ENCODE measurements around the gene TJP2.

Gene TJP2

DNA sequence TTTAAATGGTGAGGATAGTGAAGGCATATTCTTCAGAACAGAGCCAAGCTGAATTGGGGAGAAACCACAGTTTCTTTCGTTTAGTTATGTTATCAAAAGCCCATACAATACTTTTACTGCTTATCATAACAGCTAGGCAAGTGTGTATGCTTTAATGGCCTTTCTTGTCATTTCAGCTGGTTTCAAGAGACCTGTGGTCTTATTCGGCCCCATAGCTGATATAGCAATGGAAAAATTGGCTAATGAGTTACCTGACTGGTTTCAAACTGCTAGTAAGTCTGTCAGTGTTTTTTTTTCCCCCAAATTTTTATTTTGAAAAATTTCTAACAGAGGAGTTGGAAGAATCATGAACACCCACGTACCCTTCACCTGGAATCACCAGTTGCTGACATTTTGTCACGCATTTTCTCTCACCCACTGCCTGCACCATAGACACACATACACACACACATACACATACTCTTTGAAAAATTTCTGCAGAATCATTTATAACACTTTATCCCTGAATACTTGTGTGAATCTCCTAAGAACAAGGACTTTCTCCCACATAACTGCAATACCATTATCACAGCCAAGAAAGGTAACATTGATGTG lies 63.7 kb downstream of the TJP2 start:
- DNase-seq = no peak

DNA sequence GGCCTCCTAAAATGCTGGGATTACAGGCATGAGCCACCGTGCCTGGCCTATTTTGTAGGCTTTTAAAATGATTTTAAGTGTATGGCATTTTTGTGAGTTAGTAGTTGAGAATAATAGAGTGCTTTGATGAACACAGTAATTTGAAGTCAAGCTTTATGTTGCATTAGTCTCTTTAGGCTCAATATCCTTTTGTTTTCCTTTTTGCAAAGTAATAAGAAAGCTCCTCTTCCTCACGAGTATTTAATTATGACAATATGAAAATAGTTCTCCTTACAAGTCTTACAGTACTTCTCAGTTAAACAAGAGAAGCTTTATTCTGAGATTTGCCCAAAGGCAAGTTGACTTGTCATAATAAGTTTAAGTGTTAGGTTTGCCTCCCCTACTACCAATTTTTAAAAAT lies 69.0 kb downstream of the TJP2 start:
- no peak for DNase-seq

DNA sequence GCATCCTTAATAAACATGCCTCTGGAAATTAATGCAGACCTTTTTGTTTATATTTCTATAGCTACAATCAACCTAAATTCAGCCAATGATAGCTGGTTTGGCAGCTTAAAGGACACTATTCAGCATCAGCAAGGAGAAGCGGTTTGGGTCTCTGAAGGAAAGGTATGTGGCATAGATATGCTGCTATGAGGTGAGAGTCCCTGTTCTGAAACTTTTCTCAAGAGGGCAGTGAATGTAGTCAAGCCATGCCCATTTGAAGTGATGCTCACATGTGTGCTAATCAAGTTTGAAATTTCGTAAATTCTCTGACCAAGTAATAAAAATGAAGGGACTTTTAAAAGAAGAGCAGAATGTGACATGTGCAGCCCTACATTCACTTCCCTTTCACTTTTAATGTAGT lies 72.6 kb downstream of the TJP2 start:
- DNase-seq = no peak

DNA sequence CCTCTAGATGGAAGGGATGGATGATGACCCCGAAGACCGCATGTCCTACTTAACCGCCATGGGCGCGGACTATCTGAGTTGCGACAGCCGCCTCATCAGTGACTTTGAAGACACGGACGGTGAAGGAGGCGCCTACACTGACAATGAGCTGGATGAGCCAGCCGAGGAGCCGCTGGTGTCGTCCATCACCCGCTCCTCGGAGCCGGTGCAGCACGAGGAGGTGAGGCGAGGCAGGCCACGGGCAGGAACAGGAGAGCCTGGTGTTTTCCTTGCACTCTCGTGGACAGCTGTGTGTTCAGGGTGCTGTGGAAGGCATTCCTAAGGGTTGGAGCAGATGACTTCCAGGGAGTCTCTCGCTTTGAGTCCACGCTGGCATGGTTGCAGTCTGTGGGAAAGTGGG lies 73.9 kb downstream of the TJP2 start:
- no peak for DNase-seq

DNA sequence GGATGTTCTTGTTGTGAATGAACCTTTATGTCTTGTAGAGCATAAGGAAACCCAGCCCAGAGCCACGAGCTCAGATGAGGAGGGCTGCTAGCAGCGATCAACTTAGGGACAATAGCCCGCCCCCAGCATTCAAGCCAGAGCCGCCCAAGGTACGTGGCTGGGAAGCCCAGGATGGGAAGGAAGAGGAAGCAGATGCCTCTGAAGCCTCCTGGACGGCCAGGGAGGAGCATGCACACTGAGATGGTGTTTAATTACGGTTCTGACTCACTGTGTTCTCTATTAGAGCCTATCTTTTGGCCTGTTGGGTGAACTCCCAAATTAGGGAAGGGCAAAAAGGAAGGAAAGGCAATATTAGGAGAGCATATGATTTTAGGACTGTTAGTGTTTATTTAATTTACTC lies 75.3 kb downstream of the TJP2 start:
- no peak for DNase-seq

DNA sequence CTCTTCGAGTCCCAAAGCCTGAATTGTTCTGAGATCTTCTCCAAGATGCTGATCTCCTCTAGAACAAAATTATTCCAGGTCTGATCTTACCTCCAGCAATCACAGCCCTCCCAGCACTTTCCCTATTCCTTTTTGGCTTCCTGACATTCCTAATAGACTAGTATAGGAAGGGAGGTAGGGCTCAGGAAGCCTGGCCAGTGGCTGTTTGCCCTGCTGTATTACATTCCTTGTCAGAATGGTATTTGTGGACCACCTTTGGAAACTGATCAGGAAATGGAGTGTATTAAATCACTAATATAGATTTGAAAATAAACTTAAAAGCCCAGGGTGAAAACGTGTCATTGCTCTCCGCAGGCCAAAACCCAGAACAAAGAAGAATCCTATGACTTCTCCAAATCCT lies 76.6 kb downstream of the TJP2 start:
- DNase-seq = no peak

DNA sequence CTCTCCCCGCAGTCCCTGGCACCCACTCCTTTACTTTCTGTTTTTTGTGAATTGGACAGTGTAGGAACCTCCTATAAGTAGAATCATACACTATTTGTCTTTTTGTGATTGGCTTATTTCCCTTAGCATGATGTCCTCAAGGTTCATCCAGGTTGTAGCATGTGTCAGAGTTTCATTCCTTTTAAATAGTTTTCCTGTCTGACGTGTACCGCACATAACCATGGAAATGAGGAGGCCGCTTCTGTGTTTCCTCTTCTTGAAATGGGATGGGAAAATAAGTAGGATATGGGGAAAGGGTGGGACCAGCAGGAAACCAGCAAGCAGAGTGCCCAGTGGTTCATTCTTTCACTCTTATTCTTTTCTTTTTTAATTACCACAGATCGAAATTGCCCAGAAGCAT lies 78.4 kb downstream of the TJP2 start:
- no peak for DNase-seq

DNA sequence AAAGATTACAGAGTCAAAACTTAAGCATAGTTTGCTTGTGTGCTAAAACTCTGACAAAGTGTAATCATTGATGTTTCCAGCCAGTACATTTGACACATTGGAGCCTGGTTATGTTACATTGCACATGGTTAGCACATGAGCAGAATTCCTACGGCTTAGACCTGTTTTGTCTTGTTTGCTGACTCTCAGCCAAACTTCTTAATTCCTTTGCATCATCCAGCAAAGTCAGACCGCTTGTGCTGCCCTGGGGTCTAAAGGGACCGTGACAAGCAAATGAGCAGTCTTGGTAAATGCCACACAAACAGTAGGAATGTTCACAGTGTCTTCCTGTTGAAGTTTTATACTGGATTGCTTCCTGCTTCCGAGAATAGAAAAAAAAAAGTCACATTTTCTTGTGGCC lies 79.0 kb downstream of the TJP2 start:
- no peak for DNase-seq

DNA sequence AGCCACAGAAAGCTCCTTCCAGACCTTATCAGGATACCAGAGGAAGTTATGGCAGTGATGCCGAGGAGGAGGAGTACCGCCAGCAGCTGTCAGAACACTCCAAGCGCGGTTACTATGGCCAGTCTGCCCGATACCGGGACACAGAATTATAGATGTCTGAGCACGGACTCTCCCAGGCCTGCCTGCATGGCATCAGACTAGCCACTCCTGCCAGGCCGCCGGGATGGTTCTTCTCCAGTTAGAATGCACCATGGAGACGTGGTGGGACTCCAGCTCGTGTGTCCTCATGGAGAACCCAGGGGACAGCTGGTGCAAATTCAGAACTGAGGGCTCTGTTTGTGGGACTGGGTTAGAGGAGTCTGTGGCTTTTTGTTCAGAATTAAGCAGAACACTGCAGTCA lies 80.1 kb downstream of the TJP2 start:
- DNase-seq = no peak

DNA sequence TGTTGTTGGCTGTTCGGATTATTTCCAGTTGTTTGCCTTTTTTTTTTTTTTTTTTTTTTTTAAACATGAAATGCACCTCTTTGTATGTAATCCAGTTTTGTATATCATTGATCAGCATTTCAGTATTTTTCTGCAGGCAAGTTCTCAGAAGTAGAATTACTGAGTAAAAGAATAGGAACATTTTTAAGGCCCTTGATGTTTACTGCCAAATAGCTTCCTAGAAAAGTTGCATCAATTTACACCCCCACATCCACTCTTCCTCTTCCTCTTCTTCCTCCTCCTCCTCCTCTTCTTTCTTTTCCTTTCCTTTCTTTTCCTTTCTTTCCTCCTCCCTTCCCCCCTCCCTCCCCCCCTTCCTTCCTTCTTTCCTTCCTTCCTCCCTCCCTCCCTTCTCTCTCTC lies 81.5 kb downstream of the TJP2 start:
- DNase-seq = no peak

DNA sequence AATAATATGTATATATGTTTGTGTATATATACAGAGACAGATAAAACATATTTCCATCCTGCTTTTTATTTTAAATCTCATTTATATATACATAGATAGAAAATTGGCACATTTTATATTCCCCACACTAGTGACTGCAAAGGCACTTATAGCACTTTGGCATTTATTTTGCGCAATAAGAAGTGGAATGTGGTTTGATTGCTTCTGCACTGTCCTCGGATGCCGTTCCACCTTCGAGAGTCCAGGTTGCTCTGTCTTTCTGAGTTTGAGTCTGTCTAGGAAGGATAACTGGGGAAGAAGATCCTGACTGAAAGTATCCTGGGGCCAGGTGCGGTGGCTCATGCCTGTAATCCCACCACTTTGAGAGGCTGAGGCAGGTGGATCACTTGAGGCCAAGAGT lies 84.5 kb downstream of the TJP2 start:
- no peak for DNase-seq

DNA sequence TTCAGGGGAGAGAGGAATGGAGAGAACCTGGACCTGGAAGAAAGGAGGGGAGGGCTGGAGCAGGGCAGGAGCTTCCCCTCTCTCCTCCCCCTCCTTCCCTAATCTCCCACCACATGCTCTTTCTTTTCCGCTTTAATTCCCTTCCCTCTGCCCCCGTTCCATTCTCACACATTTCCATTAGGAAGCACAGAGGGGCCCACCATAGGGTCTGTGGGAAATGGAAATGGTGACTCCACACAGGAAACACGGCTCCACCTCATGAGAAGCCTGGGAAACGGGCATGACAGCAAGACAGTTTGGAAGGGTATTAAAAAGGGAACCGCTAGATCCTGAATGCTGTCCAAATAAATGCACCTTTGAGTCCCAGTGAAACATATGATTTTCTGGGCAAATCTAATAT lies 86.1 kb downstream of the TJP2 start:
- DNase-seq = no peak

DNA sequence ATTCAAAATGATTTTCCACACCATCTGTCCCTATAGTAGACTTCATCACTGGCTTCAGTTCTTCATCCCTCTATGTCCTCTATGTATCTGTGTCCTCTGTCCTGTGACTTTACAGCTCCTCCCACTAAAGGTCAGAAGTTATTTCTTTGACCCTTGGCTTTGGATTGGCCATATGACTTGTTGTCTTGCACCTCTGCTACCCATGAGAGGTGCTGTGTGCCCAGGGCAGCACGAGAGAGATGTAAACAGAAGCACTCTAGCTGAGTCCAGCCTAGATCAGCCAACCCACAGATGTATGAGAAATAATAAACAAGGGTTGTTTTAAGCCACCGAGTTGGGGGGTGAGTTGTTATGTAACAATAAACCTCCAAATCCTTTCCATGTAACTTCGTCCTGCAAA lies 87.6 kb downstream of the TJP2 start:
- DNase-seq = no peak

DNA sequence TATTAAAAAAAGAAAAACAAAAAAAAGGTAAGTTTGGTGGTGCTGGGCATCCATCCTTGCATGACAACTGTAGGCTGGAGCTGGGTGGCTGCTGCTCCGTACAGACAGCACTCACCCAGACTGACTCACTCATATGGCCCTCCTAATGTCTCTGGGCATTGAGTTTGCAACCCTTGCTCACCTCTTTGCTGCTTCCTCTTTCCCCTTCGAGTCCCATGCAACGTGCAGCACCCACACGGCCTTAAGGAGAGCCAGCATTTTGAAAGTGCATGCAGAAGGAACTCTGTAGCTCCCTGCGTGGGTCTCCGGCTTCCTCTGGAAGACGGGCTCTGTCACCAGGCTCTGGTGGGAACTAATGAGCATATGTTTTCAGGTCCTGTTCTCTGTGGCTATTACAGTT lies 90.4 kb downstream of the TJP2 start:
- no peak for DNase-seq

DNA sequence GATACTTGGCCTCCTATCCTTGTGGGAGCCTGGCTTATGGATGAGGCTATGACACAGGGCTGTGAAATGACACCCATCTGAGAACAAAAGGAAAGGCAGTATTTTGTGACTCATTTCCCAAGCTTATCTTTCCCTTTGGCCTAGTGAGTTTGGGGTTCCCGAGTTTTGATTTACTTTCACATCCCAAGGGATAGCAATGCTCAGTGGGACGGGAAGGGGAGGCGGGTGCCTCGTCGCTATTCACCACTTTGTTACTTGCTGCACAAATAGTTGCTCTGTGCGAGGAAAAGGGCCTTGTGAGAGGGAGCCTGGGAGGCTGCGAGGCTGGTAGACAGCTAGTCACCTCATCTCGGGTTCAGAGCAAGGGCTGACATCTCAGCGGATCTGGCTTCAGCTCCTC lies 91.8 kb downstream of the TJP2 start:
- no peak for DNase-seq

DNA sequence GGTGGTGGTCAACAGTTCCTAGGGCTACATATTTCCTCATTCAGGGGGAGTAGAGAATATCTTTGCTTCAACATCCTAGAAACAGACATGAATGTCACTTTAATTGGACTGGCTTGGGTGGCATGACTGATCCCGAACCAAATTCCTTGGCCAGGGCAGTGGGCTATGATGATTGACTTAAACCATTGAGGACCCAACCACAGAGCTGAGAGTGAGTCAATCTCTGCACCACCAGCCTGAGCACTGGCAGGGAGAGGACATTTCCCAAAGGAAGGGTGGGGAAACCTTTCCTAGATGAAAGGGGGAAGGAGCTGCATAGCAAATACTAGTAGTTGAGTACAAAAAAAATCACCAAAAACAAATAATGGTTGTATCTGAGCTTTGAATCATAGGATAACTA lies 98.1 kb downstream of the TJP2 start:
- no peak for DNase-seq

DNA sequence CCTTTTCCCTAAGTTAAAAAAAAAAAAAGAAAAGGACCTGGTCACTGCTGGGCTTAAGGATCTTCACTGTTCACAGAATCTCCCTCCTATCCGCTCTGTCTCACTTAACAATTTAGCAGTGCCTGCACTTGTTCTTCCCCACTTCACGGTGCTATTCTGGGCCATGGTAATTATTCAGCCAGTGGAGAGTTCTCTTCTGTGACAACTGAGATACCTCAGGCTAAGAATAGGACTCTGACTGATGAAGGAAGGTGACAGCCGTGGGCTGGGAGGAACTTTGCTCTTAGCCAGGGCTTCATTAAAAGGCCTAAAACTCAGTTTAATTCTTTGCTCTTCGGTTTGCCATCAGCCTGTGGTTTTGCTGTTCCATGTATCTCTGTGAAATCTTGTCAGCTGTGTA lies 99.1 kb downstream of the TJP2 start:
- no peak for DNase-seq

DNA sequence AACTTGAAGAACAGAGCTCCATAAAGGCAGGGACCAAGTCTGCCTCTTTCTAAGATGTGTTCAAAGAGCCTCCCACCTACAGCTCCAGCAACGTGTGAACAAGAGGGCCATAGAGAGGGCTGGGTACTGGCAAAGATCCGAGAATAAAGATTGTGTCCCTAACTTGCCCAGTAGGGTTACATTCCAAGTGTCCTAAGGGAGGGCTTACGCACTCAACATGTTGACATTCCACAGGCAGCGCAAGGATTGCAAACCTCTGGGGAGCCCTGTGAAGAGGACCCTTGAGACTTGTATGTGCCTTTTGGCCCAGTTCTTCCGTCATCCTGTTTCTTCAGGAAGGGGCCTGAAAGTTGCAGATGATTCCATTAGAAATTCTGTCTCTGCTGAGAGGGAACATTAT lies 102.7 kb downstream of the TJP2 start:
- DNase-seq = no peak

DNA sequence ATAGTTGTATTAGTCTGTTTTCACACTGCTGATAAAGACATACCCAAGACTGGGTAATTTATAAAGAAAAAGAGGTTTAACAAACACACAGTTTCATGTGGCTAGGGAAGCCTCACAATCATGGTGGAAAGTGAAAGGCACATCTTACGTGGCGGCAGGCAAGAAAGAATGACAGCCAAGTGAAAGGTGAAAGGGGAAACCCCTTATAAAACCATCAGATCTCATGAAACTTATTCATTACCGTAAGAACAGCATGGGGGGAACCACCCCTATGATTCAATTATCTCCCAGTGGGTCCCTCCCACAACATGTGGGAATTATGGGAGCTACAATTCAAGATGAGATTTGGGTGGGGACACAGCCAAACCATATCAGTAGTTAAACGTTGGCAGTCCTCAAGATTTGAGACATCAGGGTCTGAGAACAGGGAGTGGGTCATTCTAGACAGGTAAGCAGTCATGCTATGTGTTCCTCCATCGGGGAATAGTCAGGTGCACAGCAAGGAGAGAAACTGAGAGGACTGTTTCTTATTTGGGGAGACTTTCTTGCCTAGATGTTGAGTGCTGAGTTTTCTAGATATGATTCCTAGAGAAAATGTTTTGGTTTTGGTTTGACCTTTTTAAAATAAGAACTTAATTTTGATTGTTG lies 105.1 kb downstream of the TJP2 start:
- no peak for DNase-seq

DNA sequence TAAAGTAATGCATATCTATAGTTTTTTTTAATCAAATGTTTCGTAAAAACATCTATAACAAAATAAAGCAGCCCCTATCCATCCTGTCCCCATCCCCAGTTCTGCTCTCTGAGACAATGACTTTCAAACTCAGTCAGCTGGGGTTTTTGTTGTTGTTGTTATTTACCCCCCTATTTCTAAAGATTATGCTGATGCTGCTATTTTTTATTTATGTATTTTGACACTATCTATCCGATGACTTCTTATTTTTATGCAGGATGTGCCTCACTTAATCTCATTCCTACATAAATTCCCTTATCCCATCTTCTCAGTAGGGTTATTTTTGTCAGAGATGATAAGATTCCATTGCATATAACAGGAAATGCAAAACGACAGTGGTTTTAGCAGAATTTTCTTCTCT lies 105.7 kb downstream of the TJP2 start:
- DNase-seq = no peak

DNA sequence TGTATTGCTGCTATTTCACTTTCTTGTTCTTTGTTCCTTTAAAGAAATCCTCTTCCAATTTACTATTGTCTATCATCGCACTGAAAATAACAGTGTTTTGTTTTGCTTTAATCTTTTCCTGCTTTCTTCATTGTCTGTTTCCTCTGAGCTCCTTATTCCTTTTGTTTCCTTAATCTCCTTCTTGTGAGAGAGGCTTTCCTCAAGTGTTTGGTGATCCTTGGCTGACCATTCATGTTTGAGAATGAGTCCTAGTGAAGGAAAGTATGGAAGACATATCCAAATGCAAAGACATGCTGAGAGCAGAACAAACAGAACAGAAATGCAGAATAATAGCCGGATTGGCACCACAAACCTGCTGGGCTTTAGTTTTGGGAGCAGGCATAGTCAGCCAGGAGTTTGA lies 108.9 kb downstream of the TJP2 start:
- DNase-seq = no peak

DNA sequence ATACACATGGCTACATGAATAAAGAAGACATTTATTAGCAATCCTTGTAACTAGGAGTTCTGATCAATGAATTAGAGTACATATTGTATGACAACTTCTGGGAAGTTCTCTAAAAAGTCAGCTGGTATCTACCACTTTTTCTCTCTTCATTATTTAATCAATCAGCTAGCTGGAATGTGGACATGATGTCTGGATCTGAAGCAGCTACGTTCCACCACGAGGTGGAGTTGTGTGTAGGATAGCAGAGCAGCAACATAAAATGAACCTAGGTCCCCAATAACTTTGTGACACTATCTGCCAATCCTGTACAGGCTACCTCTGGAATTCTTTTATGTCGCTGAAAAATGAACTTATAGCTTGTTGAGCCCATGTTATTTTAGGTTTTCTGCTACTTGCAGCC lies 118.0 kb downstream of the TJP2 start:
- no peak for DNase-seq

DNA sequence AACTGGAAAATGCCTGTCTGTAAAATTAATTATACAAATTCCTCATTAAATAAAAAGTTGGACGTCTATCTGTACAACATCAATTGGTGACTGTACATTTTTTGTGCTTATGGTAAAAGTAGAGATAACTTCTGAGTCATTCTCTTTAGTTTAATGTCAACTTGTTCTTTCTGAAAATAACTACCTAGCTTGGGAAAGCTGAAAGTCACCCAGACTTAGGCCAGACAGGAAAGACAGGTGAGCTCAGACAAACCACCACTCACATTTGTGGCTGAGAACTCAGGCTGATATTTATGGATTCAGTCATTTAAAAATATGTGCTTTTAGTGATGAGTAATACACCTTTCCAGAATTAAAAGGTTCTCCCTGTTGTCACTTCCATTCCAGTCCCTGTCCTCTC lies 119.1 kb downstream of the TJP2 start:
- no peak for DNase-seq

DNA sequence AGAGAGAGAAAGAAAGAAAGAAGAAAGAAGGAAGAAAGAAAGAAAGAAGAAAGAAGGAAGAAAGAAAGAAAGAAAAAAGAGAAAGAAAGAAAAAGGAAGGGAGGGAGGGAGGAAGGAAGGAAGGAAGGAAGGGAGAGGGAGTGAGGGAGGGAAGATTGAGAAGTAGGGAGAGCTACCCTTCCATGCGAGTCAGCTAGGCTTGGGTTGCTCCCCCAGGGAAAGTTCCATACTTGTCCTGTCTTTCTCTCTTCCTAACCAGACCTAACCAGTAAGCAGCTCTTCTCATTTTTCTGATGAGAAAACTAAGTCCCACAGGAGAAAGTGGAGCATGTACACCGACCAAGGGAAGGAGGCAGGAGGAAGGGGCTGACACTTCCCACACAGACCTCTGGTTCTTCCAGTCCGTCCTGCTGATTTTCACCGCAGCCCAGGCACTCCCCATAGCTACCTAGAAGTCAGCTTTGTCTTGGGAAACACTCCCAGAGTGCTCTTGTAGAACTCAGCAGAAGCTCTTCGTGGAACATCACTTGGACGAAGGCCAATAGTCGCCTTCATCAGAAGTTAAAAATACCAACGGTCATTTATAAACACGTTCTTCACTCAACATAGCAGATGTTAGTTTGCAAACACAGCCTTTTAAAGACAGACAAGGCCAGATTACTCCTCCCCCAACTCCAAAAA lies 121.9 kb downstream of the TJP2 start:
- no peak for DNase-seq

All from hematopoietic multipotent progenitor cell treated with erythropoietin and hydrocortisone succinate and interleukin-3 and kit ligand, for 8 days (in vitro differentiated cells).